ENCODE measurements around the gene ARL13B.

ARL13B gene

DNA sequence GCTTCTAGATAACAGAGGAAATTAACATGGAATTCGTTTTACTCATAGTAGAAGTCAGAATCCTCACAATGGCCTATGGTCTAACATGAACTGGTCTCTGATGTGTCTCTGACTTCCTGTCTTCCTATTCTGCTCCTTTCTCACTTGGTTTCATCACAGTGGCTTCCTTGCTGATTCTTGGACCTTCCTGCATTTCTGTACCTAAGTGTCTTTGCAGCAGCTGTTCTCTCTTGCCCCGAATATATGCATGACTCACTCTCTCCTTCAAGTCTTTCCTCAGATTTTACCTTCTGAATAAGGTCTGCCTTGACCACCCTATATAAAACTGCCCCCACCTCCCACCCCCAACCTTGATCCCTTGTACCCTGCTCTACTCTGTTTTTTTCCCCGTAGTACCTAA, 14.1 kb downstream of the ARL13B start:
- TF ChIP-seq TEAD4 (IDR thresholded peaks at IDR 0.05) (no peak), RAD21 (IDR thresholded peaks at IDR 0.05; ENCODE audit: low read depth) (no peak), NFIC (IDR thresholded peaks at IDR 0.05) (no peak), CEBPB (IDR thresholded peaks at IDR 0.05) (no peak), USF1 (IDR thresholded peaks at IDR 0.05) (no peak), CREB1 (IDR thresholded peaks at IDR 0.05; ENCODE audit: low read depth) (no peak), YY1 (IDR thresholded peaks at IDR 0.05; ENCODE audit: low read depth) (no peak), ZBTB7A (IDR thresholded peaks at IDR 0.05; ENCODE audit: low read depth) (no peak), TCF12 (IDR thresholded peaks at IDR 0.05; ENCODE audit: low read depth) (no peak), MAX (IDR thresholded peaks at IDR 0.05) (no peak), TAF1 (IDR thresholded peaks at IDR 0.05; ENCODE audit: low read depth) (no peak), EGR1 (IDR thresholded peaks at IDR 0.05) (no peak), FOXM1 (IDR thresholded peaks at IDR 0.05; ENCODE audit: borderline replicate concordance, low read depth) (no peak), EP300 (IDR thresholded peaks at IDR 0.05; ENCODE audit: borderline replicate concordance) (no peak)
- TF ChIP-seq, protein P1, sequence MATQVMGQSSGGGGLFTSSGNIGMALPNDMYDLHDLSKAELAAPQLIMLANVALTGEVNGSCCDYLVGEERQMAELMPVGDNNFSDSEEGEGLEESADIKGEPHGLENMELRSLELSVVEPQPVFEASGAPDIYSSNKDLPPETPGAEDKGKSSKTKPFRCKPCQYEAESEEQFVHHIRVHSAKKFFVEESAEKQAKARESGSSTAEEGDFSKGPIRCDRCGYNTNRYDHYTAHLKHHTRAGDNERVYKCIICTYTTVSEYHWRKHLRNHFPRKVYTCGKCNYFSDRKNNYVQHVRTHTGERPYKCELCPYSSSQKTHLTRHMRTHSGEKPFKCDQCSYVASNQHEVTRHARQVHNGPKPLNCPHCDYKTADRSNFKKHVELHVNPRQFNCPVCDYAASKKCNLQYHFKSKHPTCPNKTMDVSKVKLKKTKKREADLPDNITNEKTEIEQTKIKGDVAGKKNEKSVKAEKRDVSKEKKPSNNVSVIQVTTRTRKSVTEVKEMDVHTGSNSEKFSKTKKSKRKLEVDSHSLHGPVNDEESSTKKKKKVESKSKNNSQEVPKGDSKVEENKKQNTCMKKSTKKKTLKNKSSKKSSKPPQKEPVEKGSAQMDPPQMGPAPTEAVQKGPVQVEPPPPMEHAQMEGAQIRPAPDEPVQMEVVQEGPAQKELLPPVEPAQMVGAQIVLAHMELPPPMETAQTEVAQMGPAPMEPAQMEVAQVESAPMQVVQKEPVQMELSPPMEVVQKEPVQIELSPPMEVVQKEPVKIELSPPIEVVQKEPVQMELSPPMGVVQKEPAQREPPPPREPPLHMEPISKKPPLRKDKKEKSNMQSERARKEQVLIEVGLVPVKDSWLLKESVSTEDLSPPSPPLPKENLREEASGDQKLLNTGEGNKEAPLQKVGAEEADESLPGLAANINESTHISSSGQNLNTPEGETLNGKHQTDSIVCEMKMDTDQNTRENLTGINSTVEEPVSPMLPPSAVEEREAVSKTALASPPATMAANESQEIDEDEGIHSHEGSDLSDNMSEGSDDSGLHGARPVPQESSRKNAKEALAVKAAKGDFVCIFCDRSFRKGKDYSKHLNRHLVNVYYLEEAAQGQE (IDR thresholded peaks at IDR 0.05; ENCODE audit: low read depth): no peak

- TF ChIP-seq NFIC (IDR thresholded peaks at IDR 0.05): no peak
- no peak for TF ChIP-seq YY1 (IDR thresholded peaks at IDR 0.05; ENCODE audit: low read depth)
- TF ChIP-seq CREB1 (IDR thresholded peaks at IDR 0.05; ENCODE audit: low read depth): no peak
- no peak for TF ChIP-seq TAF1 (IDR thresholded peaks at IDR 0.05; ENCODE audit: low read depth)
- no peak for TF ChIP-seq TEAD4 (IDR thresholded peaks at IDR 0.05)
- TF ChIP-seq TCF12 (IDR thresholded peaks at IDR 0.05; ENCODE audit: low read depth): no peak
- TF ChIP-seq, protein P1 (IDR thresholded peaks at IDR 0.05; ENCODE audit: low read depth): no peak
- TF ChIP-seq ZBTB7A (IDR thresholded peaks at IDR 0.05; ENCODE audit: low read depth): no peak
- TF ChIP-seq FOXM1 (IDR thresholded peaks at IDR 0.05; ENCODE audit: borderline replicate concordance, low read depth): no peak
- no peak for TF ChIP-seq EP300 (IDR thresholded peaks at IDR 0.05; ENCODE audit: borderline replicate concordance)
- TF ChIP-seq USF1 (IDR thresholded peaks at IDR 0.05): no peak
- TF ChIP-seq MAX (IDR thresholded peaks at IDR 0.05): no peak
- TF ChIP-seq RAD21 (IDR thresholded peaks at IDR 0.05; ENCODE audit: low read depth): no peak
- no peak for TF ChIP-seq CEBPB (IDR thresholded peaks at IDR 0.05)
- no peak for TF ChIP-seq EGR1 (IDR thresholded peaks at IDR 0.05)
Observed at GRCh38 chr3:94001191-94001590, 21.2 kb downstream of the ARL13B start.

DNA sequence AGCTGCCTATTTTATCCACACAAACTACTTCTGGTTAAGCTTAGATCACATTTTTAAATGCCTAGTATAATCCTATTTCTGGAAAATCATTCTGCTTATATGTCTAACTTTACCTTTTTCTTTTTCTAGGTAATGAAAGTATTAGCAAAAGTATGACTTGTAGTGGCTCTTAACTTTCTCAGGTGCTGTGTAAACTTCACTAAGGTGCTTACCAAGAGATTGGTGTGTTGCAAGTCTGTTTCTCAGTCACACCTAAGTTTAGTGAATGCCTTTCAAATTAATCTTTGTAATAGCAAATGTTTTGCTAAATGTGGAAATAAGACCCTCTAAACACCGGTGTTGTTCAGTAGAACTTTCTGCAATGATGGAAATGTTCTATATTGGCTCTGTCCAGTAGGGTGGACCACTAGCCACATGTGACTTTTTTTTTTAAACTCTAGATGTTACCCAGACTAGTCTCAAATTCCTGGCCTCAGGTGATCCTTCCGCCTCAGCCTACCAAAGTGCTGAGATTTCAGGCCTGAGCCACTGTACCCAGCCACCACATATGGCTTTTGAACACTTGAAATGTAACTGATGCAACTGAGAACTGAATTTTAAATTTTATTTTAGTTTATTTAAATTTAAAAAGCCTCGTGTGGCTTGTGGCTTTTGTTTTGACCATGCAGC, 22.0 kb downstream of the ARL13B start:
- TF ChIP-seq YY1 (IDR thresholded peaks at IDR 0.05; ENCODE audit: low read depth): no peak
- no peak for TF ChIP-seq TEAD4 (IDR thresholded peaks at IDR 0.05)

DNA sequence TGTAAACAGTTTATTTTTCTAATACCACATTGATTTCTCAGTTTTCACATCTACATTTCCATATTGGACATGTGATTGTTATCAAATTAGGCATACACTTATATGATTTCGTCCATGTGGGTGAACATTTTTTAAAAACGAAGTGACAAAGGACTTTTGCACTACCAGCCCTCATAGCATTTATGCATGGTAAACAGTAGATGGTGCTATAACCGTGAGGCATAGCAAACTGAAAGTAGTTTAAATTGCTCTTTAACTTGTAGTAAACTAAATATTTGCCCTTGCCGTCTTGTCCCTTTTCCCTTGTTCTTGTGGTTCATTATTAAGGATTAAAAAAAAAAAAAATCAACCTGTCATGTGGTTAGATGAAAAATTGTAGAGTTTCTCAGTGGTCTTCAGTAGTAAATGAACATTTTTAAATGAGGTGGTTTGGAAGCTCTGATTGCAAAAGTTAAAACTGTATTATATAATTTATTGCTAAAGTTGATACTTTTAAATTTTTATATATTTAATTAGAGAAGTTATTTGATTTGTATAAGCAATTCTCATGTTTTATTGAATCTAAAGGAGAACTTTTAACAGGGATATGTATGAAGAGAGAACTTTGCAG, 24.5 kb downstream of the ARL13B start:
- TF ChIP-seq RAD21 (IDR thresholded peaks at IDR 0.05; ENCODE audit: low read depth) (peak; percentile 75), EGR1 (IDR thresholded peaks at IDR 0.05) (no peak)

DNA sequence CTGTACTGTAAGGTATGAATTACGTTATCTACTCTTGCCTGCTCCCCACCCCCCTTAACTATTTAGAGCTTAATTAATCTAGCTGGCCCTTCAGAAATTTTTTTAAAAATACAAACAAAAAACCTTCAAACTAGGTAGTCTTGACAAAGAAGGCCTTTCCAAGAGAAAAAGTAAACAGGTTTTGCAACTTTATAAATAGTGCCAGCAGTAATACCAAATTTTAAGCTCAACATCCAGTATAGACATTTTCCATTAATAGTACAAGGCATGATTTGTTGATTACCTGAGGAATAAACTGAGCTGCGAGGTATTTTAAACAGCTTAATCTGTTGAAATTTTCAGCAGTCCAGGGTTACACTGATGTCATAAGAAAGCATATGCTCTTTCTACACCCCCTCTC, 28.3 kb downstream of the ARL13B start:
- TF ChIP-seq EGR1 (IDR thresholded peaks at IDR 0.05) (no peak), FOXM1 (IDR thresholded peaks at IDR 0.05; ENCODE audit: borderline replicate concordance, low read depth) (no peak), CEBPB (IDR thresholded peaks at IDR 0.05) (no peak), CREB1 (IDR thresholded peaks at IDR 0.05; ENCODE audit: low read depth) (no peak), TCF12 (IDR thresholded peaks at IDR 0.05; ENCODE audit: low read depth) (no peak), RAD21 (IDR thresholded peaks at IDR 0.05; ENCODE audit: low read depth) (no peak), TAF1 (IDR thresholded peaks at IDR 0.05; ENCODE audit: low read depth) (no peak), NFIC (IDR thresholded peaks at IDR 0.05) (no peak), EP300 (IDR thresholded peaks at IDR 0.05; ENCODE audit: borderline replicate concordance) (no peak), TEAD4 (IDR thresholded peaks at IDR 0.05) (no peak)
- TF ChIP-seq, protein P1 (IDR thresholded peaks at IDR 0.05; ENCODE audit: low read depth): no peak

Measured in Ishikawa (cell line).